ENCODE data around the gene LCORL.
"Not testable (repeated sequence)": the region's sequence is repeated elsewhere in the genome, so short reads cannot be mapped to it uniquely, and the experiment has no call there.

Gene LCORL

DNA sequence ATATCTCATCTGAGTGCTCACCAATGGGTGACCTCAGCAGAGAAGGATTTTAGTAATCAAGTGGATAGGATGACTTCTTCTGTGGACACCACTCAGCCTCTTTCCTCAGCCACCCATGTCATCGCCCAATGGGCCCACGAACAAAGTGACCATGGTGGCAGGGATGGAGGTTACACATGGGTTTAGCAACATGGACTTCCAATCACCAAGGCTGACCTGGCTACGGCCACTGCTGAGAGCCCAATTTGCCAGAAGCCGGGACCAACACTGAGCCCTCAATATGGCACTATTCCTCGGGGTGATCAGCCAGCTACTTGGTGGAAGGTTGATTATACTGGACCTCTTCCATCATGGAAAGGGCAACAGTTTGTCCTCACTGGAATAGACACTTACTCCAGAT lies 97.4 kb downstream of the LCORL start:
- no peak for DNase-seq

DNA sequence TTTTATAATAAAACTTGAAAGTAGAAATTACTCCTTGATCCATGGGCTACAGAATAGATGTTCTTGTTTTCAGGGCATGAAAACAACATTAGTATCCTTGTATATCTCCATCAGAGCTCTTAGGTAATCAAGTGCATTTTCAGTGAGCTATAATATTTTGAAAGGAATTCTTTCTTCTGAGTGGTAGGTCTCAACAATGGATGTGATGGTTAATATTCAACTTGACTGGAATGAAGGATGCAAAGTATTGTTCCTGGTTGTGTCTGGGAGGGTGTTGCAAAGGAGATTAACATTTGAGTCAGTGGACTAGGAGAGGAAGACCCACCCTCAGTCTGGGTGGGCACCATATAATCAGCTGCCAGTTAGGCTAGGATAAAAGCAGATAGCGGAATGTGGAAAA lies 100.1 kb downstream of the LCORL start:
- peak; percentile 14 for DNase-seq

DNA sequence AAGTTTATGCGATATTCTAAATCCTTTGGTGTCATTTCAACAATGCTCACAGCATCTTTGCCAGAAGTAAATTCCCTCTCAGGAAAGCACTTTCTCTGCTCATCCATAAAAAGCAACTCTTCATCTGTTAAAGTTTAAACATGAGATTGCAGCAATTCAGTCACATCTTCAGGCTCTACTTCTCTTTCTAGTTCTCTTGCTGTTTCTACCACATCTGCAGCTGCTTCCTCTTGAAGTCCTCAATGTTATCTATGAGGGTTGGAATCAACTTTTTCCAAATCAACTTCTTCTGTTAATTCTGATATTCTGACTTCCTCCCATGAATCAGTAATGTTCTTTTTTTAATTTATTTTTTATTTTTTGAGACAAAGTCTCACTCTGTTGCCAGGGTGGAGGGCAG lies 100.9 kb downstream of the LCORL start:
- DNase-seq, result peak; percentile 26

DNA sequence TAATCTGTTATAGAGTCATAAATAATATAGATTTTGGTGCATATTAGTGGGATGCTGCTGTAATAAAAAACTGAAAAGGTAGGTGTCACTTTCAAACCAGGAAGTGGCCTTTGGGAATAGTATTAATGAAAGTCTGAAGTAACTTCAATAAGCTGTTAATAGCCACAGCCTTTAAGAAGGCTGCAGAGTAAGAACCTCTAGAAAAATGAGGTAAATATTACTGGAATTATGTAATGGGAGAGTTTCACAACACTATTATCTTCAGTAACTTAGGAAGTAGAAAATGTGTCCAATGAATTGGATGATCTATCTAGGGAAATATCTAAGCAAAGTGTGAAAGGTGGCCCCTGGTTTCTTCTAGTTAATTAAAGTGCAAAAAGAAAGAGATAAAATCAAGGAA lies 106.1 kb downstream of the LCORL start:
- DNase-seq, result no peak

DNA sequence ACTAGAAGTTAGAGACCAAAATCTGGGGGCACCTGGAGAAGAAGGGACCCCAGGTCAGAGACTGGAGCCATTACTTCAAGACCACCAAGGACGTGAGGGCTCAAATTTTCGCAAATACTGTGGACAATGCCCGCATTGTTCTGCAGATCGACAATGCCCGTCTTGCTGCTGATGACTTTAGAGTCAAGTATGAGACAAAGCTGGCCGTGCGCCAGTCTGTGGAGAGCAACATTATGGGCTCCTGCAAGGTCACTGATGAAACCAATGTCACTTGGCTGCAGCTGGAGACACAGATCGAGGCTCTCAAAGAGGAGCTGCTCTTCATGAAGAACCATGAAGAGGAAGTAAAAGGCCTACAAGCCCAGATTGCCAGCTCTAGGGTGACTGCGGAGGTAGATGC lies 109.5 kb downstream of the LCORL start:
- DNase-seq, result no peak

DNA sequence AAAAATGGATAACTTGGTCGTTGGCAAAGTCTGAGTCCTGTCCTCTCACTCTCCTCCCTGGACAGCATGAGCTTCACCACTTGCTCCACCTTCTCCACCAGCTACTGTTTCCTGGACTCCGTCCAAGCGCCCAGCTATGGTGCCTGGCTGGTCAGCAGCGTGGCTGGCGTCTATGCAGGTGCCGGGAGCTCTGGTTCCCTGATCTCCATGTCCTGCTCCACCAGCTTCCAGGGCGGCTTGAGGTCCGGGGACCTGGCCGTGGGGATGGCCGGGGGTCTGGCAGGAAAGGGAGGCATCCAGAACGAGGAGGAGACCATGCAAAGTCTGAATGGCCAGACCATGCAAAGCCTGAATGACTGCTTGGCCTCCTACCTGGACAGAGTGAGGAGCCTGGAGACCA lies 109.9 kb downstream of the LCORL start:
- DNase-seq, result no peak

DNA sequence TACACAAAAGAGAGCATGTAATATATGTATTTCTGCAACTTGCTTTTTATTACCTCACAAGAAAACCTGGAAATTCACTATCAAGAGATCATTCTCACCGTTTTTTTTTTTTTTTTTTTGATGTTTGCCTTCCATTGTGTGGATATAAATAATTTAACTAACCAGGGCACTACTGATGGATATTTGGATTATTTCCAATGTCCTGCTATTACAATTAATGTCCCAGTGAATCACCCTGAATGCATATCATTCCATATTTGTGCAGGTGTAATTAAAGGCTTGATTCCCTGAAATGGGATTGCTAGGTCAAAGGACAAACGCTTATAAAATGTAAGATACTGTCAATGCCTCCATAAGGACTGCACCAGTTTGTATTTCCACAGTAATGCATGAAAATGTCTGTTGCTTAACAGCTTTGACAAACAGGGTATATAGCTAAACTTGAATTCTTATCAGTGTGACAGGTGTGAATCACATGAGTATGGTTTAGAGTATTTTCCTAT lies 123.0 kb downstream of the LCORL start:
- DNase-seq, result no peak

DNA sequence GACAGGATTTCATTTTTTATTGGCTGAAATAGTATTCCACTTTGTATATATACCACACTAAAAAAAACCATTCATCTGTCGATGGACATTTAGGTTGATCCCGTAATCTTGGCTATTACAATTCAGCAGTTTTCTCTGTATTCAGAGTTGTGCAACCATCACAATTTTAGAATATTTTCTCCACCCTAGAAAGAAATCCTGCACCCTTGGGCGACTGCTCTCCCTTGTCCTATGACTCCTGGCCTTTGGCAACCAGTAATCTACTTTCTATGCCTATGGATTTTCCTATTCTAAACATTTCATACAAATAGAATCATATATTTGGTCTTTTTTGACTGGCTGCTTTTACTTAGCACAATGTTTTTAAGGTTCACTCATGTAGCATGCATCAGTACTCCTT lies 126.1 kb downstream of the LCORL start:
- DNase-seq, result no peak

DNA sequence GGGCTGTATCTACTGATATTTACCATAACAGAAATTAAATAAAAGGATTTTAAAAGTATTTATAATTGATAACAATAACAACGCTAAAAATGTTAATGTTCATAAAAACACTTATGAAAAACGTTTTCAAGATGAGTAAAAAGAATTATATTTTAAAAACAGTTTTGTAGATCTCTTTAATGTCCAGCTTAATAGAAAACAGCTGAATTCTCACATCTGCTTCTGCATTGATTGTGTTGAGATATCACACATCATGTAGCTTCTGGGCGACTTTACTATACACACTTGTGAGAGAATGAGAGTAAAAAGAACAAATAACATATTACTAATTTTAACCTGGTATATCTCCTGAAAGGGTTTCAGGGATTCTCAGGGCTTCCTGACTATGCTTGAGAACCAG lies 127.1 kb downstream of the LCORL start:
- DNase-seq, result no peak

DNA sequence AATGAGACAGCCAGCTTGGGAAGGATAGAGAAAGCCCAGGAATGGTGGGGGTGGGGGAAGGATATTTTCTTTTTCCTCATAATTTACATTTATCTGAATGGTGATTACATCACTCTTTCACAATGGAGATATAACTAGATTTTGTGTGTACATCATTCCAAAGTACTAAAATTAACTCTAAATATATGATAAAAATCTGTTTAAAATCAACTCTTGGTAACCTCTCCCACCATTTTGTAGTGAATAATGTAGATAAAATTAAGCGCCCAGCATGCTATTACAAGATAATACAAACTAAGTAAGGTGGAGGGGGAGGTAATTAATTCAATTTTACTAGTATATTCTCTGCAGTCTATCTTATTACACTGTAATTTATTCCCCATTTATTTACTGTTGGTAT lies 131.9 kb downstream of the LCORL start:
- DNase-seq, result no peak

DNA sequence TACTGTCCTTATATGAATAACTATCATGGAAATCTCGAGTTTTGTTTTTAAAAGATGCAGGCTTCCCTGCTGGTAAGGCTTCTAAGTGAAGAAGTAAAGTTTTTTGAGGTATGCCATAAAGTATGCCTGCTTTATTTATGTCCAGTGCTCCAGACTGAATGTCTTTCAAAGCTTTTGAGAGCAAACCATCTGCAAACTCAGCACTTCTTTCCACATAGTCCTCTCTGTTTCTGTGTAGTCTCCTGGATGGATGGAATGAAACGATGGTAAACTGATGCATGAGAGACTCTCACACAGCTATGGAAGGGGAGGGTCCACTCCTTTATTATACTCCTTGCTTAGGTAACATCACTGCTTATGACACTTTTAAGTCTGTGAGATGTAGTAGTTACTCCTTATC lies 137.0 kb downstream of the LCORL start:
- no peak for DNase-seq

DNA sequence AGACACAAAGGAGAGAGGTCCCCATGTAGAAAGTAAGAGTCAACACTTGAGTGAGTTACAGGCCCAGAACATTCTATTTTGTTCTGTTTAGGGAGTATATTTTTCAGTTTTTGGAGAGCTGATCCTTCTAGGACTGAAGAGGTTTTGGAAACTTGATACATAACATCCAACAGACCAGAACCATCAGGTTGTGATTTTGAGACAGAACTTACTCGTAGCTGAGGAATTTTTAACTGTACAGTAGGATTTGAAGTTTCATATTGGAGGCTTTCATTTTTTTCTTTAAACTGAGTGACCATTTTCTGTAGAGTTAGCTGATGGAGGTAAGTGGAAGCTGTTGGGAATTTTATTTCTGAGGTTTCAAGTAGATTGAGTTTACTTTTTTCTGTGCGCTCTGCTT lies 137.5 kb downstream of the LCORL start:
- DNase-seq, result no peak

DNA sequence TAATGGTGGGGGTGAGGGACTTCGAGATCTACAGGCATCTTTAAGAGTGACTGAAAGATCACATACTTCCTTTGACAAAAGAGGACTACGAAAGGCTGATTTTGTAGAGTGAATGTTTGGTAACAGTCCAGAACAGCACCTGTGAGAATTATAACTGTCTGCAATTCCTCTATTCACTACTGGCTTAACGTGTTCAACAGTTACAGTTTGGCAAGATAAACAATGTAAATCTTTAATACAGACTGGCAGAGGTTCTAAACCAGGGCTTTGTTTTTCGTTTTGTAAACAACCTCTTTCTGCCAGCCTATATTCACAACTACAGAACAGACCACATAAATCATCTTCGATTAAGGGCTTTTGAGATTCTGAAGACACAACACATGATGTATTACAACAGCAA lies 143.9 kb downstream of the LCORL start:
- no peak for DNase-seq

DNA sequence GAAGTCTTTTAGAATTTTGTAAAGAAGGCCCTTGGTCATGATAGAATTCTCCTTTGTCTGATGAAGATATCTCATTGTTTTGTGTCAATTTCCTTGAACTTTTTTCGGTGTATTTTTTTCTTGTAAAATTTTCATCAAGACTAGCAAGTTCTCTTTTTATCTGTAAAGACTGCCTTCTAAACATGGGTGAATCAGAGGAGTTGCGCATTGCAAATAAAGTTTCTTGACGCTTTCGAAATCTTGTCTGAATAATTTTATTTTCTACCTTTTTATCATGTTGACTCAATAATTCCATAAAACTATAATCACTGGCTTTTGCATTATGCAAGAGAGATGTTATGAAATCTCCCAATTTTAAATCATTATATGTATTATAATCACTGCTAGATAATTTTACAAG lies 144.6 kb downstream of the LCORL start:
- no peak for DNase-seq

DNA sequence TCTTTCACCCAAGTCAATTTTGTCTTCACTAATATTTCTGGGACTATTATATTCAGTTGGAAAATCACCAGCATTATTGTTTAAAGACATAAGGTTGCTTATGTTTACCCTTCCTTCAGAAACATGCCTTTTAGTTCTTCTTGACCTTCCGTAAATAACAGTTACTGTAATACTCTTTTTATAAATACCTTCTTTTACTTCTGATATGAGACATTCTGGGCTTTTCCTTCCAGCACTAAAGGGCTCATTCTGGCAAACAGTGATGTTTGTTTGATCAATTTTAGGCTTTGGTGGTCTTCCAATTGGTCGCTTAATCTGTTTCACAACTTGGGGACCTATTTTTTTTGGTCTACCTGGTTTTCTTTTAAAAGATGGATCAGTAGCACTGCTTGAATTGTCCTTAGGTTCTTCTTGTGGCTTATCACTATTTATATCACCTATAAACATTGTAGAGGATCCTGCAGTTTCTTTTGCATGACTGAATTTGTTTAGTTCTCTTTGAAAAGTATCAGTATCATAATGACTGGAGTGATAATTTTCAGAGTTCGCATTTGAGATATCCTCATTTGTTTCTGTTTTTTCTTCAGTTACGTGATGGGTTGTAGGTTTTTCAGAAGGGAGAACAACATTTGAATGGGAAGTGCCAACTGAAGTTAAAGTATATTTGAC lies 146.0 kb downstream of the LCORL start:
- DNase-seq, result no peak

DNA sequence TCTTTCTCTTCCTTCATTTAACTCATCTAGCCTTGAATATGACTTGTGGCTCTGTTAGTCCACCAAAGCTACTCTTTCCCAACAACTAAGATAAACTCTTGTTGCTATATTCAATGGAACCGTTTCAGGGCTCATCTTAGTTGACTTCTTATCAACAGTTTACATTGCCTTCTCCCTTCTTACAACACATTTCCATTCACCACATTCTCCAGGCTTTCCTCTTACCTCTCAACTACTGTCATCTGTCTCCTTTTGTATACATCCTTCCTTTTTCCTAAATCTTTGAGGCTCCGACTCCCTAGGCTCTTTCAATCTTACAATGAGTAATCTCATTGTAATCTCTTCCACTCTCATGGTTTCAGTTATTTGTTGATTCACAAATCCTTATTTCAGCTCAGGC lies 152.2 kb downstream of the LCORL start:
- DNase-seq, result no peak

DNA sequence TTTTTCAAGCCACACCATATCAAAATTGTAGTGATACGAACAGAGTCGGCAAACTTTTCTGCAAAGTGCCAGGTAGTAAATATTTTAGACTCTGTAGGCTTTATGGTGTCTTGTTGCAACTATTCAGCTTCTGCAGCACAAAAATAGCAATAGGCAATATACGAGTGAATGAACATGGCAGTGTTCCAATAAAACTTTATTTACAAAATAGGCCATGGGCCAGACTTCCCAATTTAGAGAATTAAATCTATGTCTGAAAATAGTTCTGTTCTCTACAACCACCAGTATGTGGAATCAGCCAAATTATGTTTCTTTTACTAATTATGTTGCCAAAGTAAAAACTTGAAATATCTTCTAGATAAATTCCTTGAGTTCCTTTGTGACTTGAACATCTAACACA lies 154.3 kb downstream of the LCORL start:
- DNase-seq, result no peak

DNA sequence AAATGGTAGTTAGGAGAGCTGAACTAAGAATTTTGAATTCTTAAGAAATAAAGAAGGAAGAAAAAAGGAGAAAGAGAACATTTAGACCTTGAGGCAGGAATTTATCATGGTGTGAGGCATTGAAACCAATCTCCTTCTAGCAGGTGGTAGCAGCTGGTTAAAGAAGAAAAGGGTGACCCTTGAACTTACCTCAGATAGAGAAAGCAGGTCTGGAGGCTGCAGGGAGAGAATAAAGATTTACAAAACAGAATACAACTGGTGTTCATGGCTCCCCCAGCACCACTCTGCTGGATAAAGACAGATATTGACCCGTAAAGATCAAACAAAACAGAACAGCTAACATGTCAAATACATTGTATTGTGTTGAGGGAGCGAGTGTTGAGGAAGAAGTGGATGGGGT lies 154.7 kb downstream of the LCORL start:
- no peak for DNase-seq

DNA sequence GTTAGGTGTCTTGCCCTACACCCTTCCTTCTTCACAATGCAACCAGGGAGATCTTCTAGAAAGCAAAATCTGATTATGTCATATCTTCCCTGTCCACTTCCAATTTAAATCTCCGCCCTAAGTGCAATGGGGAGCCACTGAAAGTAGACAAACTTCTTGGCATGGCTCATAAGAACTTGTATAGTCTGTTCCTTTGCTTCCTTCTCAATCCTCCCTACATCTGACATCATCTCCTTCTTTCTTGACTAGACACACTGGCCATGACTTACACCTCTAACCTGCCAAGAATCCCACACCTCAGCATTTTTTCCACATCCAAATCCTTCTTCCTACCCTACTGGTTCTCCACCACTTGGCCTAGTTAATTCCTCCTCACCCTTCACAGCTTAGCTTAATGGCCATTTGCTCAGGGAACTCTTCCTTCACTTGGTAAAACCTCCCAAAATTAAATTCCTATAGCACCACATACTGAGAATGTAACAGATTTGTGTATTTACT lies 155.6 kb downstream of the LCORL start:
- no peak for DNase-seq

DNA sequence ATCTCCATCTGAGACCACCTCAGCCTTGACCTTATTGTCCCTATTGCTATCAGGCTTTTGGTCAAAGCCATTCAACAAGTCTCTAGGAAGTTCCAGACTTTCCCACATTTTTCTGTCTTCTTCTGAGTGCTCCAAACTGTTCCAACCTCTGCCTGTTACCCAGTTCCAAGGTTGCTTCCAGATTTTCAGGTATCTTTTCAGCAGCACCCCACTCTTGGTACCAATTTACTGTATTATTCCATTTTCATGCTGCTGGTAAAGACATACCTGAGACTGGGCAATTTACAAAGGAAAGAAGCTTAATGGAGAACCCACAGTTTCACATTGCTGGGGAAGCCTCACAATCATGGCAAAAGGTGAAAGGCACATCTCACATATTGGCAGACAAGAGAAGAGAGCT lies 159.6 kb downstream of the LCORL start:
- not testable (repeated sequence) for DNase-seq

DNA sequence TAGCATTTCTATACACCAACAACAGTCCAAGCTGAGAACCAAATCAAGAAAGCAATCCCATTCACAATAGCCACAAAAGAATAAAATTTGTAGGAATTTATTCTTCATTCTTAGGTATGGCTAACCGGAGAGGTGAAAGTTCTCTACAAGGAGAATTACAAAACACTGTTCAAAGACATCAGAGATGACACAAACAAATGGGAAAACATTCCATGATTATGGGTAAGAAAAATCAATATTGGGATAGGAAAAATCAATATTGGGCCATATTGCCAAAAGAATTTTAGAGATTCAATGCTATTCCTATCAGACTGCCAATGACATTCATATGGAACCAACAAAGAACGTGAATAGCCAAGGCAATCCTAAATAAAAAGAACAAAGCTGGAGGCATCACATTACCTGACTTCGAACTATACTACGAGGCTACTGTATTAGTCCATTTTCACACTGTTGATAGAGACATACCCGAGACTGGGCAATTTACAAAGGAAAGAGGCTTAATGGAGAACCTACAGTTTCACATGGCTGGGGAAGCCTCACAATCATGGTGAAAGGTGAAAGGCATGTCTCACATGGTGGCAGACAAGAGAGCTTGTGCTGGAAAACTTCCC lies 161.7 kb downstream of the LCORL start:
- DNase-seq, result no peak

DNA sequence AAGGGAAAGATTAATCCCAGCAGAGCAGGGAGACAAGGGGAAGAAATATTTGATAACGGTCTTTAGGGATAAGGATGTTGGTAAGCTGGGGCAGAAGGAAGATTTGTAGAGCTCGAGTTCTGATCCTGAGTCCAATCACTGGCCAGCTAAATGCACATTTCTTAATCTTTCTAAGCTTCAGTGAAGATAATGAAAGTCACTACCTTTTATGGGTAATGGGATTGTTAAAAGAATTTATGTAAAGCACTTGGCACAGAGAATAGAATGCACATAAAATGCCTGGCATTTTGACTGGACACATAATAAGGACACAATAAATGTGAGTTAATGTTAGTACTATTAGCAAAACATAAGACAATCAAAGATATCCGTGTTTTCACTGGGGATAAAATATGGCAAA lies 167.5 kb downstream of the LCORL start:
- DNase-seq, result no peak

DNA sequence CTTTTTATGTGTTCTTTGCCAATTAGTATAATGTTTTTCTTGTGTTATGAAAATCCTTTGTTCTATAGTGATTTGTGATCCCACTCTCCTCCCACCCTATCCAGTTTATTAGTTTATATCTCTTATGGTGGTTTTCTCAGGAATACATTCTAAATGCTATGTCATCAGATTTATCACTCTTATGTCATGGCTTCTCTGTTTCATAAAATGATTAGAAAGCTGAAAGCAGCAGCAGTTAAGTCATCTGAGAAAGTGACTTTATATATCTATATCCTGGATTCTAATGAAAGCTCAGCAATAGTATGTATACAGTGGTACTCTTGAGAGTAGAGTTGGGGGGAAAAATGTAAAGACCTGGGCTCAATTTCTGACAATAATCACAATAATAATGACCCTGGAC lies 169.6 kb downstream of the LCORL start:
- no peak for DNase-seq

DNA sequence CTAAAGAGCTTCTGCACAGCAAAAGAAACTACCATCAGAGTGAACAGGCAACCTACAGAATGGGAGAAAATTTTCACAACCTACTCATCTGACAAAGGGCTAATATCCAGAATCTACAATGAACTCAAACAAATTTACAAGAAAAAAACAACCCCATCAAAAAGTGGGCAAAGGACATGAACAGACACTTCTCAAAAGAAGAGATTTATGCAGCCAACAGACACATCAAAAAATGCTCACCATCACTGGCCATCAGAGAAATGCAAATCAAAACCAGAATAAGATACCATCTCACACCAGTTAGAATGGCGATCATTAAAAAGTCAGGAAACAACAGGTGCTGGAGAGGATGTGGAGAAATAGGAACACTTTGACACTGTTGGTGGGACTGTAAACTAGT lies 171.3 kb downstream of the LCORL start:
- not testable (repeated sequence) for DNase-seq

DNA sequence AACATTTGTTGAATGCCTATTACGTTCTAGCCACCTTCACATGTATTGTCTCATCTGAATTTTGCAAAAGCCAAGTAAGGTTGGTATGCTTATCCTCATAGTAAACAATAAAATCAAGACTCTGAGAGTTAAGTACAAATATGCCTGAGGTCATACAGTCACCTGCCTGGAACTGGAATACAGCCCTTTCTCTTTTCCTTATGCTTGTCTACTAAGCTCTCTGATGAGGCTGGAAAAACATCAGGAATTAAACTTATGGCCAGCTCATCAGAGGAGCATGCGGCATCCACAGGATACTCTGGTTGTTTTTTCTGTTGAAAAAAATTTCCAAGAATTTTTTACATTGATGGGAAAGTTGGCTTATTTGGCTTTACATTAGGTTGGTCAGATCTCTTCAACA lies 175.3 kb downstream of the LCORL start:
- DNase-seq, result no peak

Data from kidney glomerular epithelial cell (primary cell).